ENCODE data around the gene AMER2. TPM values are rescaled to one million over a fixed set of nuclear protein-coding genes. Genes with fewer than 3 reads are reported as not detected.
"Not testable (repeated sequence)": the region's sequence is repeated elsewhere in the genome, so short reads cannot be mapped to it uniquely, and the experiment has no call there.

Gene AMER2
- total RNA-seq, 2 donors from 2014 or later: 0.18 to 0.34 TPM

DNA sequence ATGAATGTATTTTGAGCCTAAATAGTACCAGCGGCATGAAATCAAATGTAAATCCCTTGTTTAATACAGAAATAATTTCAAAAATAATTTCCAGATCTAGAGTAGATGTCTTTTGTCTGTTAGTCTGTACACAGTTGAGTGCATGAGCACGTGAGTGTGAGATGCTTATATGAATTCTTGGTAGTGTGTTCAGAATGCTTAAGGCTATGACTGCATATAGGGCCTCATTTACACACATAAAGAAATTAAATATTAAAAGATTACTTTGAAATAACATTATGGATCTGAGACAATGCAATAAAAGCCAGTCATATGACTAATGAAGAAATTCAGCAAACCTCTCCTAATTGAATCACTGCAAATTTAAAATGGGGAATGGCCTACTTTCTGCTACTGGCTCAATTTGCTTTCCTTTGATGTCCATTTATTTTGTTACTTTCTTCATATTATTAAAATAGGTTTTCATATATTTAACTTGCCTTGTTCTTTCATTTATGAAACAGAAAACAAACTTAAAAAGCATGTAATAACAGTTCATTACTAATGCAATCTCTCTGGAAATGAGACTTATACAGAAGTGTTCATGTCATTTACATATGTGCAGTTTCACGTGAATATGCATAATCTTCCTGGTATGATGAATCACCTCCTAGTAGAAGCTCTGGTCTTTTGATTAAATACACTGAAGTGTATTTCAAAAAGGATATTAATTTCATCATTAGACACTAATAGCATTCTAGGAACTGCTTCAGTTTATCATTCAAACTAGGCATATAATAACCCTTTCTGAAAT lies 4.5 kb downstream of the AMER2 start:
- Histone ChIP-seq H3K36me3 (no peaks in the 10 kb centered on the region), H3K4me3 (no peak overlapping the region), H3K9me3 (no peaks in the 10 kb centered on the region), H3K27ac (no peak overlapping the region), H3K4me1 (replicated peaks) (no peaks in the 10 kb centered on the region), H3K27me3 (replicated peaks; ENCODE audit: insufficient read depth) (peaks cover 11% of the 10 kb centered on the region)
- 88% methylated on average over 3 of the region's 3 CpGs for WGBS
- TF ChIP-seq POLR2AphosphoS5 (IDR thresholded peaks at IDR 0.05) (no peak), POLR2A (IDR thresholded peaks at IDR 0.05) (no peak)
- intact Hi-C loops (cut with DNase I): no loop called here
- no peak for DNase-seq (ENCODE audit: low spot score)

DNA sequence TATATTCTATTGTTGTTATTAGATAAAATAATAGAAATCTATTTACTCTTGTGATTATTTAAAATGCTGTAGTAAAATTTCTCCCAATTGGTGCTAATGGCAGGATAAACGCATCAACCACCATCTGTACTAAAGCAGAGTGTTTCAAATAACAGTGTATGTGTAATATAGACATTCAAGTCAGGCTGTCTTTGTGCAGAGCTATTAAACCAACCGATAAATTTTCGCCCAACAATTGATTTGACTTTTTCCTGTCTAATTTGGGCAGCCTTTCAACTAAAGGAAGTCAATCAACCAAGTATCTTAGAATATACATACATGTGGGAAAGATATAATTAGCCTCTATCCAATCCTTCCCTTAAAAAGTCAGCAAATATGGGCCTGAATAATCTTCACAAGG lies 5.8 kb downstream of the AMER2 start:
- H3K4me1 ChIP-seq (replicated peaks): no peaks in the 10 kb centered on the region
- TF ChIP-seq, protein P1, sequence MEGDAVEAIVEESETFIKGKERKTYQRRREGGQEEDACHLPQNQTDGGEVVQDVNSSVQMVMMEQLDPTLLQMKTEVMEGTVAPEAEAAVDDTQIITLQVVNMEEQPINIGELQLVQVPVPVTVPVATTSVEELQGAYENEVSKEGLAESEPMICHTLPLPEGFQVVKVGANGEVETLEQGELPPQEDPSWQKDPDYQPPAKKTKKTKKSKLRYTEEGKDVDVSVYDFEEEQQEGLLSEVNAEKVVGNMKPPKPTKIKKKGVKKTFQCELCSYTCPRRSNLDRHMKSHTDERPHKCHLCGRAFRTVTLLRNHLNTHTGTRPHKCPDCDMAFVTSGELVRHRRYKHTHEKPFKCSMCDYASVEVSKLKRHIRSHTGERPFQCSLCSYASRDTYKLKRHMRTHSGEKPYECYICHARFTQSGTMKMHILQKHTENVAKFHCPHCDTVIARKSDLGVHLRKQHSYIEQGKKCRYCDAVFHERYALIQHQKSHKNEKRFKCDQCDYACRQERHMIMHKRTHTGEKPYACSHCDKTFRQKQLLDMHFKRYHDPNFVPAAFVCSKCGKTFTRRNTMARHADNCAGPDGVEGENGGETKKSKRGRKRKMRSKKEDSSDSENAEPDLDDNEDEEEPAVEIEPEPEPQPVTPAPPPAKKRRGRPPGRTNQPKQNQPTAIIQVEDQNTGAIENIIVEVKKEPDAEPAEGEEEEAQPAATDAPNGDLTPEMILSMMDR (IDR thresholded peaks at IDR 0.05): no peak
- no peak for TF ChIP-seq POLR2AphosphoS5 (IDR thresholded peaks at IDR 0.05)
- no peak for TF ChIP-seq POLR2A (IDR thresholded peaks at IDR 0.05)
- H3K27me3 ChIP-seq (replicated peaks; ENCODE audit: insufficient read depth): peaks cover 11% of the 10 kb centered on the region
- 92% methylated on average over 3 of the region's 3 CpGs for WGBS
- H3K9me3 ChIP-seq: no peaks in the 10 kb centered on the region
- no peak overlapping the region for H3K4me3 ChIP-seq
- no peak overlapping the region for H3K27ac ChIP-seq
- intact Hi-C loops (cut with DNase I): no loop called here
- no peak for DNase-seq (ENCODE audit: low spot score)
- H3K36me3 ChIP-seq: no peaks in the 10 kb centered on the region

DNA sequence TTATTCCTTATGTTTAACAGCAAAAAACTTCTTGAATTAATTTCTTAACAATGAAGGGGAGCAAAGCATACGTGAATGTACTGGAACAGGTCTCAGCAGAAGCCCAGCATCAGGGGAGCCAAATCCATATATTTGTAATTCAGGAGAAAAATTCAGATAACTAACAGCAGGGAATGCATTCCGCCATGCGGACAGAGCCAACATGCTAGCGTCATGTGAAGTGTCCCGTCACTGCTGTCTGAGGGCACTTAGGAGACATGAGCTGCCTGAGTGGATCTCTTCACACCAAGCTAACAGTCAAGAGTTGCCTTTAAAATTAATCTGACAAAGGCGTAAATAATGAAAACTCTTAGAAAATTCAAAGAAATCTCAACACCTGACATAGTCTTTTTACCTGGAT lies 6.4 kb downstream of the AMER2 start:
- no peaks in the 10 kb centered on the region for H3K4me1 ChIP-seq (replicated peaks)
- peaks cover 5% of the 10 kb centered on the region for H3K27me3 ChIP-seq (replicated peaks; ENCODE audit: insufficient read depth)
- H3K9me3 ChIP-seq: no peaks in the 10 kb centered on the region
- DNase-seq (ENCODE audit: low spot score): no peak
- no peak overlapping the region for H3K27ac ChIP-seq
- TF ChIP-seq POLR2AphosphoS5 (IDR thresholded peaks at IDR 0.05): no peak
- TF ChIP-seq, protein P1 (IDR thresholded peaks at IDR 0.05): no peak
- no peak for TF ChIP-seq POLR2A (IDR thresholded peaks at IDR 0.05)
- intact Hi-C loops (cut with DNase I): no loop called here
- no peak overlapping the region for H3K4me3 ChIP-seq
- 84% methylated on average over 6 of the region's 6 CpGs for WGBS
- no peaks in the 10 kb centered on the region for H3K36me3 ChIP-seq

DNA sequence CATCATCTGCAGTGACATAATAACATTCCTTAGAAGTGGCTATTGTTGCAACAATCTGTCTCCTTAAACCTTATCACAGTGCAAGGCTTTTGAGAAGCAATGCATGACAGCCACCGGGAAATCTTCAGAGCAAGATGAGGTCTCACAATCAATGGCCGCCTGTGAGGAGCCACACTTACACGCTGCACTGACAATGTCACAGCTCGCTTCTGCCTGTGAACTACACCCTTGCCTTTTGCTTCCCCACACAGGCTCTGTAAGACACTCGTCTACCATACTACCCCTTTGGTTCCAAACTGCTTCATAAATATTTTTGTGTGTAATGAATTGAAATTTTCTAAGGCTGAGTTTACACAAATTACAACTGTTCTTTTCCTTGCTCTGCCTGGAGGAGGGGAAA lies 6.9 kb downstream of the AMER2 start:
- intact Hi-C loops (cut with DNase I); H3K27ac ChIP-seq; H3K27me3 ChIP-seq (replicated peaks; ENCODE audit: insufficient read depth); H3K4me1 ChIP-seq (replicated peaks); H3K4me3 ChIP-seq; H3K36me3 ChIP-seq; DNase-seq (ENCODE audit: low spot score); H3K9me3 ChIP-seq: not testable (repeated sequence)
- WGBS: 43% methylated on average over 5 of the region's 5 CpGs

DNA sequence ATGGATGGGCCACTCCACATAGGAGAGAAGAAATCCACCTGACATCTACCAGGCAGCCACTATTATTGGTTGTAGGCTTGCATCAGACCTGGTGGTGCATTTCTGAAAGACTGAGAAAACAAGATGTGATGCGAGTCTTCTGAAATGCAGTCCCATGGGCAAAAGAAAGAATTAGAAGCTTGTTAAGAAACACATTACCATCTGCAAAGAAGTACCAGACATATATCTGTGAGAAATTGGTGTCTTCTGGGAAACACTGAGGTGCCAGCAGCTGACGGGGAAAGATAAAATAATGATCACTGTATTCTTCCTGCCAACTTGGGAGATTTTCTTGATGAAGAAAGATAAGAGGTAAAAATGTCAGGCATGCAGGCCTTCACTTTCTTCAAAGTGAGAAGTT lies 14.4 kb downstream of the AMER2 start:
- Histone ChIP-seq H3K4me3 (no peak overlapping the region), H3K27me3 (replicated peaks; ENCODE audit: insufficient read depth) (no peaks in the 10 kb centered on the region), H3K27ac (no peak overlapping the region), H3K4me1 (replicated peaks) (no peaks in the 10 kb centered on the region), H3K36me3 (no peaks in the 10 kb centered on the region), H3K9me3 (no peaks in the 10 kb centered on the region)
- WGBS: 65% methylated on average over 2 of the region's 2 CpGs
- intact Hi-C loops (cut with DNase I): no loop called here
- TF ChIP-seq POLR2A (IDR thresholded peaks at IDR 0.05) (no peak), POLR2AphosphoS5 (IDR thresholded peaks at IDR 0.05) (no peak)
- TF ChIP-seq, protein P1 (IDR thresholded peaks at IDR 0.05): no peak
- no peak for DNase-seq (ENCODE audit: low spot score)

DNA sequence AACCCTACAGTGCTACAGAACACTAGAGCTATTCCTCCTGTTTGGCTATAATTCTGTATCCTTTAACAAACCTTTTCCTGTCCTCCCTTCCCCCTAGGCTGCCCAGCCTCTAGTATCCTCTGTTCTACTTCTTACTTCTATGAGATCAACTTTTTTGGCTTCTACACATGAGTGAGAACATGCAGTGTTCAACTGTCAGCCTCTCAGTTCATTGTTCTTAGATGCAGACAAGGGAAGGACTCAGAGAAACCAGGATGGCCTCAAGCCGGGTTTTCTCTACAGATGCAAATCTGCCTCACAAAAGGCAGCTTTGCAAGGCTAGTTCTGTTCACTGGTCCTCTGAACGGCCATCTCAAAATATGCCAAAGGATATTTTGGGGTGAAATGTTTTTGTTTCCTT lies 18.4 kb downstream of the AMER2 start:
- Histone ChIP-seq H3K27me3 (replicated peaks; ENCODE audit: insufficient read depth) (no peaks in the 10 kb centered on the region), H3K9me3 (no peaks in the 10 kb centered on the region), H3K36me3 (no peaks in the 10 kb centered on the region), H3K4me1 (replicated peaks) (no peaks in the 10 kb centered on the region), H3K27ac (no peak overlapping the region), H3K4me3 (no peak overlapping the region)
- DNase-seq (ENCODE audit: low spot score): no peak
- TF ChIP-seq POLR2AphosphoS5 (IDR thresholded peaks at IDR 0.05): no peak
- TF ChIP-seq POLR2A (IDR thresholded peaks at IDR 0.05): no peak
- TF ChIP-seq, protein P1 (IDR thresholded peaks at IDR 0.05): no peak
- 45% methylated on average over 2 of the region's 2 CpGs for WGBS
- intact Hi-C loops (cut with DNase I): no loop called here
